HepG2 (cell line): ENCODE data around the gene CCNQ. TPM values are rescaled to one million over a fixed set of nuclear protein-coding genes. Genes with fewer than 3 reads are reported as not detected.

Source experiments
- ATF1 ChIP-seq: IDR thresholded peaks from 2 replicates; pipeline ENCODE4 v1.6.1; 2016; ENCODE audit warnings: mild to moderate bottlenecking, control low read depth
- CREB1 ChIP-seq, 2 experiments: fragments of 450-650 bp in 1 of 2; IDR thresholded peaks; 2 replicates each; pipeline ENCODE4 v1.6.1; 2016 to 2017; ENCODE audit warnings: control low read depth in 1 of 2, mild to moderate bottlenecking in 1 of 2, missing compliant biosample characterization in 1 of 2, missing genetic modification characterization in 1 of 2
- ETV5 ChIP-seq: IDR thresholded peaks from 2 replicates; pipeline ENCODE4 v1.6.1; 2018; ENCODE audit warnings: missing biosample characterization, missing genetic modification reagents, inconsistent platforms, borderline replicate concordance
- GTF3A ChIP-seq: sonication (generic); formaldehyde crosslinking; conservative IDR thresholded peaks from 2 replicates; pipeline ENCODE4 v1.4.0; 2020; ENCODE audit warnings: mild to moderate bottlenecking, missing genetic modification reagents
- HNRNPH1 ChIP-seq: fragments of 200-400 bp; formaldehyde crosslinking; optimal IDR thresholded peaks from 2 replicates; pipeline ENCODE3; 2017; ENCODE audit warnings: mild to moderate bottlenecking, low read depth, low read length
- PAWR ChIP-seq: sonication (generic); formaldehyde crosslinking; IDR thresholded peaks from 2 replicates; pipeline ENCODE4 v1.4.0; 2020; ENCODE audit warnings: missing genetic modification reagents, mild to moderate bottlenecking, borderline replicate concordance
- PHB2 ChIP-seq: fragments of 450-650 bp; IDR thresholded peaks from 2 replicates; pipeline ENCODE4 v1.6.1; 2018; ENCODE audit not compliant: partially characterized antibody
- SIN3A ChIP-seq: IDR thresholded peaks from 2 replicates; pipeline ENCODE4 v1.6.1; 2011; ENCODE audit warnings: low read depth, mild to moderate bottlenecking, control low read depth, low read length, borderline replicate concordance
- SMAD3 ChIP-seq: sonication (generic); formaldehyde crosslinking; IDR thresholded peaks from 2 replicates; pipeline ENCODE4 v1.4.0; 2020; ENCODE audit warnings: missing genetic modification reagents
- TBX2 ChIP-seq: sonication (generic); formaldehyde crosslinking; IDR thresholded peaks from 2 replicates; pipeline ENCODE4 v1.5.0; 2020; ENCODE audit warnings: missing genetic modification reagents, mild to moderate bottlenecking, borderline replicate concordance
- YEATS2 ChIP-seq: sonication (generic); formaldehyde crosslinking; IDR thresholded peaks from 2 replicates; pipeline ENCODE4 v1.4.0; 2020; ENCODE audit warnings: missing genetic modification reagents, borderline replicate concordance
- ZNF562 ChIP-seq: sonication (generic); formaldehyde crosslinking; IDR thresholded peaks from 2 replicates; pipeline ENCODE4 v1.8.0; 2022; ENCODE audit warnings: missing genetic modification reagents, borderline replicate concordance
- ZNF703 ChIP-seq: sonication (generic); formaldehyde crosslinking; IDR thresholded peaks from 2 replicates; pipeline ENCODE4 v1.5.1; 2020; ENCODE audit warnings: missing genetic modification reagents, mild to moderate bottlenecking, moderate library complexity, borderline replicate concordance
- ZNF724P ChIP-seq: sonication (generic); formaldehyde crosslinking; IDR thresholded peaks from 2 replicates; pipeline ENCODE4 v1.8.0; 2022; ENCODE audit warnings: missing genetic modification reagents, borderline replicate concordance
- polyA plus RNA-seq, 8 experiments: library from polyadenylated mRNA; depleted of rRNA in 3 of 8; stranded (reverse) in 7 of 8; unstranded in 1 of 8; fragments of >200 nt; fragmentation: Illumina TruSeq in 4 of 8; extraction: Trizol in 4 of 8; gene quantifications; 2 replicates each; pipeline versions ENCODE4 v1.2.1 to v1.2.3, GENCODE V29; 2011 to 2016; ENCODE audit warnings: low read depth in 4 of 8, missing spikeins in 1 of 8, mixed read lengths in 1 of 8; ENCODE audit not compliant: insufficient read depth in 1 of 8
- total RNA-seq, 5 experiments: library from RNA; depleted of rRNA; stranded (reverse); fragments of >200 nt; fragmentation: Illumina TruSeq; extraction: Trizol; gene quantifications; 2 replicates each; pipeline ENCODE4 v1.2.3, GENCODE V29; 2016; ENCODE audit warnings: low read depth in 1 of 5
- TF ChIP-seq, protein P1 (sequence below): sonication (generic); formaldehyde crosslinking; IDR thresholded peaks from 2 replicates; pipeline ENCODE4 v1.4.0; 2020; ENCODE audit warnings: mild to moderate bottlenecking, missing genetic modification reagents, borderline replicate concordance
- TF ChIP-seq, protein P2 (sequence below): sonication (generic); formaldehyde crosslinking; IDR thresholded peaks from 2 replicates; pipeline ENCODE4 v1.4.0; 2020; ENCODE audit warnings: mild to moderate bottlenecking, missing genetic modification reagents
- TF ChIP-seq, protein P3 (sequence below): sonication (generic); formaldehyde crosslinking; IDR thresholded peaks from 2 replicates; pipeline ENCODE4 v1.4.0; 2020; ENCODE audit warnings: missing genetic modification reagents
- TF ChIP-seq, protein P4 (sequence below): sonication (generic); formaldehyde crosslinking; conservative IDR thresholded peaks from 2 replicates; pipeline ENCODE4 v1.5.0; 2020; ENCODE audit warnings: missing genetic modification reagents

The CCNQ gene
- total and polyA plus RNA-seq, 2 of the 13 experiments (the other 11 are each of a cell fraction or from before 2014, with no cell fraction given), result 15.0 to 25.5 TPM

DNA sequence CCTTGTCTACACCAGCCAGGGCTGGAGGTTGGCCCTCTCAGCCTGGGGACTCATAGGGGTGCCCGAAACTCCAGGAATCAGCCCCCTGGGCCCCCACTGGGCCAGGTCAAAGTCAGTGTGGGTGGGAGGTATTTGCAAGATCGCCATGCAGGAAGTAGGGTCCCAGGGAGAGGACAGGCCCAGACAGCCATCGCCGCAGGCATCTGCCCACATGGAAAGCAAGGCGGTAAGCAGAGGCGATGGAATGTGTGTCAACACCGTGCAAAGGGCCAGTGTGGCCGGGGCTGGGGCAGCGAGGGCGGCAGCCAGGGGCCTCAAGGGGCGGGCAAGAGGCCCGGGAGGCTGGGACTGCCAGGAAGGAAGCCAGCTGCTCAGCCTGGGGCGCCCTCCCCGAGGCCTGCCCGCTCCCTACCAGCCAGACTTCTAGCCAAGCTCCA is 28.8 kb upstream of the CCNQ start (continued):
- TF ChIP-seq, protein P1, sequence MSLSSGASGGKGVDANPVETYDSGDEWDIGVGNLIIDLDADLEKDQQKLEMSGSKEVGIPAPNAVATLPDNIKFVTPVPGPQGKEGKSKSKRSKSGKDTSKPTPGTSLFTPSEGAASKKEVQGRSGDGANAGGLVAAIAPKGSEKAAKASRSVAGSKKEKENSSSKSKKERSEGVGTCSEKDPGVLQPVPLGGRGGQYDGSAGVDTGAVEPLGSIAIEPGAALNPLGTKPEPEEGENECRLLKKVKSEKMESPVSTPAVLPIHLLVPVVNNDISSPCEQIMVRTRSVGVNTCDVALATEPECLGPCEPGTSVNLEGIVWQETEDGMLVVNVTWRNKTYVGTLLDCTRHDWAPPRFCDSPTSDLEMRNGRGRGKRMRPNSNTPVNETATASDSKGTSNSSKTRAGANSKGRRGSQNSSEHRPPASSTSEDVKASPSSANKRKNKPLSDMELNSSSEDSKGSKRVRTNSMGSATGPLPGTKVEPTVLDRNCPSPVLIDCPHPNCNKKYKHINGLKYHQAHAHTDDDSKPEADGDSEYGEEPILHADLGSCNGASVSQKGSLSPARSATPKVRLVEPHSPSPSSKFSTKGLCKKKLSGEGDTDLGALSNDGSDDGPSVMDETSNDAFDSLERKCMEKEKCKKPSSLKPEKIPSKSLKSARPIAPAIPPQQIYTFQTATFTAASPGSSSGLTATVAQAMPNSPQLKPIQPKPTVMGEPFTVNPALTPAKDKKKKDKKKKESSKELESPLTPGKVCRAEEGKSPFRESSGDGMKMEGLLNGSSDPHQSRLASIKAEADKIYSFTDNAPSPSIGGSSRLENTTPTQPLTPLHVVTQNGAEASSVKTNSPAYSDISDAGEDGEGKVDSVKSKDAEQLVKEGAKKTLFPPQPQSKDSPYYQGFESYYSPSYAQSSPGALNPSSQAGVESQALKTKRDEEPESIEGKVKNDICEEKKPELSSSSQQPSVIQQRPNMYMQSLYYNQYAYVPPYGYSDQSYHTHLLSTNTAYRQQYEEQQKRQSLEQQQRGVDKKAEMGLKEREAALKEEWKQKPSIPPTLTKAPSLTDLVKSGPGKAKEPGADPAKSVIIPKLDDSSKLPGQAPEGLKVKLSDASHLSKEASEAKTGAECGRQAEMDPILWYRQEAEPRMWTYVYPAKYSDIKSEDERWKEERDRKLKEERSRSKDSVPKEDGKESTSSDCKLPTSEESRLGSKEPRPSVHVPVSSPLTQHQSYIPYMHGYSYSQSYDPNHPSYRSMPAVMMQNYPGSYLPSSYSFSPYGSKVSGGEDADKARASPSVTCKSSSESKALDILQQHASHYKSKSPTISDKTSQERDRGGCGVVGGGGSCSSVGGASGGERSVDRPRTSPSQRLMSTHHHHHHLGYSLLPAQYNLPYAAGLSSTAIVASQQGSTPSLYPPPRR (CRISPR knock-in tag), result peak; percentile 65
- peak; percentile 42; the same call in 1 of the 2 replicates for TF ChIP-seq SMAD3 (CRISPR knock-in tag)
- TF ChIP-seq, protein P2, sequence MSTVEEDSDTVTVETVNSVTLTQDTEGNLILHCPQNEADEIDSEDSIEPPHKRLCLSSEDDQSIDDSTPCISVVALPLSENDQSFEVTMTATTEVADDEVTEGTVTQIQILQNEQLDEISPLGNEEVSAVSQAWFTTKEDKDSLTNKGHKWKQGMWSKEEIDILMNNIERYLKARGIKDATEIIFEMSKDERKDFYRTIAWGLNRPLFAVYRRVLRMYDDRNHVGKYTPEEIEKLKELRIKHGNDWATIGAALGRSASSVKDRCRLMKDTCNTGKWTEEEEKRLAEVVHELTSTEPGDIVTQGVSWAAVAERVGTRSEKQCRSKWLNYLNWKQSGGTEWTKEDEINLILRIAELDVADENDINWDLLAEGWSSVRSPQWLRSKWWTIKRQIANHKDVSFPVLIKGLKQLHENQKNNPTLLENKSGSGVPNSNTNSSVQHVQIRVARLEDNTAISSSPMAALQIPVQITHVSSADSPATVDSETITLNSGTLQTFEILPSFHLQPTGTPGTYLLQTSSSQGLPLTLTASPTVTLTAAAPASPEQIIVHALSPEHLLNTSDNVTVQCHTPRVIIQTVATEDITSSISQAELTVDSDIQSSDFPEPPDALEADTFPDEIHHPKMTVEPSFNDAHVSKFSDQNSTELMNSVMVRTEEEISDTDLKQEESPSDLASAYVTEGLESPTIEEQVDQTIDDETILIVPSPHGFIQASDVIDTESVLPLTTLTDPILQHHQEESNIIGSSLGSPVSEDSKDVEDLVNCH (CRISPR knock-in tag), result no peak
- TF ChIP-seq GTF3A (CRISPR knock-in tag), result no peak
- TF ChIP-seq YEATS2 (CRISPR knock-in tag), result no peak
- no peak for TF ChIP-seq ZNF703
- no peak for TF ChIP-seq ZNF562 (CRISPR knock-in tag)
- no peak for TF ChIP-seq HNRNPH1
- no peak for TF ChIP-seq PAWR (CRISPR knock-in tag)
- TF ChIP-seq PHB2, result no peak
- TF ChIP-seq, protein P3, sequence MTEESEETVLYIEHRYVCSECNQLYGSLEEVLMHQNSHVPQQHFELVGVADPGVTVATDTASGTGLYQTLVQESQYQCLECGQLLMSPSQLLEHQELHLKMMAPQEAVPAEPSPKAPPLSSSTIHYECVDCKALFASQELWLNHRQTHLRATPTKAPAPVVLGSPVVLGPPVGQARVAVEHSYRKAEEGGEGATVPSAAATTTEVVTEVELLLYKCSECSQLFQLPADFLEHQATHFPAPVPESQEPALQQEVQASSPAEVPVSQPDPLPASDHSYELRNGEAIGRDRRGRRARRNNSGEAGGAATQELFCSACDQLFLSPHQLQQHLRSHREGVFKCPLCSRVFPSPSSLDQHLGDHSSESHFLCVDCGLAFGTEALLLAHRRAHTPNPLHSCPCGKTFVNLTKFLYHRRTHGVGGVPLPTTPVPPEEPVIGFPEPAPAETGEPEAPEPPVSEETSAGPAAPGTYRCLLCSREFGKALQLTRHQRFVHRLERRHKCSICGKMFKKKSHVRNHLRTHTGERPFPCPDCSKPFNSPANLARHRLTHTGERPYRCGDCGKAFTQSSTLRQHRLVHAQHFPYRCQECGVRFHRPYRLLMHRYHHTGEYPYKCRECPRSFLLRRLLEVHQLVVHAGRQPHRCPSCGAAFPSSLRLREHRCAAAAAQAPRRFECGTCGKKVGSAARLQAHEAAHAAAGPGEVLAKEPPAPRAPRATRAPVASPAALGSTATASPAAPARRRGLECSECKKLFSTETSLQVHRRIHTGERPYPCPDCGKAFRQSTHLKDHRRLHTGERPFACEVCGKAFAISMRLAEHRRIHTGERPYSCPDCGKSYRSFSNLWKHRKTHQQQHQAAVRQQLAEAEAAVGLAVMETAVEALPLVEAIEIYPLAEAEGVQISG, result peak; percentile 74; the same call in 1 of the 2 replicates
- TF ChIP-seq ATF1 (CRISPR knock-in tag), result no peak
- TF ChIP-seq CREB1 (IDR thresholded peaks at IDR 0.05), result no peak
- TF ChIP-seq CREB1 (CRISPR knock-in tag; IDR thresholded peaks at IDR 0.05), result no peak
- peak; percentile 77 for TF ChIP-seq ETV5 (CRISPR knock-in tag)
- TF ChIP-seq SIN3A, result no peak
- TF ChIP-seq ZNF724P, result no peak; the same call in 1 of the 2 replicates
- TF ChIP-seq TBX2, result no peak; the same call in 1 of the 2 replicates
- TF ChIP-seq, protein P4, sequence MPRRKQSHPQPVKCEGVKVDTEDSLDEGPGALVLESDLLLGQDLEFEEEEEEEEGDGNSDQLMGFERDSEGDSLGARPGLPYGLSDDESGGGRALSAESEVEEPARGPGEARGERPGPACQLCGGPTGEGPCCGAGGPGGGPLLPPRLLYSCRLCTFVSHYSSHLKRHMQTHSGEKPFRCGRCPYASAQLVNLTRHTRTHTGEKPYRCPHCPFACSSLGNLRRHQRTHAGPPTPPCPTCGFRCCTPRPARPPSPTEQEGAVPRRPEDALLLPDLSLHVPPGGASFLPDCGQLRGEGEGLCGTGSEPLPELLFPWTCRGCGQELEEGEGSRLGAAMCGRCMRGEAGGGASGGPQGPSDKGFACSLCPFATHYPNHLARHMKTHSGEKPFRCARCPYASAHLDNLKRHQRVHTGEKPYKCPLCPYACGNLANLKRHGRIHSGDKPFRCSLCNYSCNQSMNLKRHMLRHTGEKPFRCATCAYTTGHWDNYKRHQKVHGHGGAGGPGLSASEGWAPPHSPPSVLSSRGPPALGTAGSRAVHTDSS (CRISPR knock-in tag), result no peak
